Sigmoid colon (tissue), 7 donors: ENCODE data around the gene VPS35L. TPM values are rescaled to one million over a fixed set of nuclear protein-coding genes. Genes with fewer than 3 reads are reported as not detected.
A peak's percentile ranks its signal among the peaks of the same experiment; 100 is the strongest.

Source experiments
- DNase-seq: peaks from one replicate; pipeline ENCODE4 v3.0.0-alpha.2; 2019
- H3K27ac ChIP-seq, 4 donors: fragments of 200-600 bp; sonication (generic); one replicate each; pipeline ENCODE4 v1.5.1; 2016 to 2019; ENCODE audit warnings: mild to moderate bottlenecking in 1 of 4
- H3K27me3 ChIP-seq, 3 donors: fragments of 200-600 bp; sonication (generic); one replicate each; pipeline ENCODE4 v1.5.1; 2019; ENCODE audit warnings: mild to moderate bottlenecking in 1 of 3
- H3K36me3 ChIP-seq, 4 donors: fragments of 200-600 bp; sonication (generic); one replicate each; pipeline ENCODE4 v1.5.1; 2016 to 2019
- H3K4me1 ChIP-seq, 4 donors: fragments of 200-600 bp; sonication (generic); one replicate each; pipeline ENCODE4 v1.5.1; 2017 to 2019
- H3K4me3 ChIP-seq, 4 donors: fragments of 200-600 bp; sonication (generic); one replicate each; pipeline ENCODE4 v1.5.1; 2017 to 2019; ENCODE audit warnings: mild to moderate bottlenecking in 2 of 4, moderate library complexity in 1 of 4
- H3K9me3 ChIP-seq, 4 donors: fragments of 200-600 bp in 3 of 4; sonication (generic) in 3 of 4; one replicate each; pipeline versions ENCODE4 v1.5.1 to v1.6.1; 2013 to 2019
- CTCF ChIP-seq, 4 experiments: fragments of 450-650 bp in 3 of 4; fragments of 200-600 bp in 1 of 4; IDR thresholded peaks; one replicate each; pipeline ENCODE4 v1.5.1; 2016 to 2019; ENCODE audit warnings: antibody characterized with exemption in 4 of 4, mild to moderate bottlenecking in 3 of 4, moderate library complexity in 2 of 4
- EP300 ChIP-seq, 4 donors: sonication (generic); formaldehyde crosslinking; IDR thresholded peaks; one replicate each; pipeline ENCODE4 v1.6.1; 2017; ENCODE audit warnings: antibody characterized with exemption in 4 of 4
- POLR2A ChIP-seq, 2 donors: fragments of 450-650 bp; IDR thresholded peaks; one replicate each; pipeline ENCODE4 v1.6.1; 2016; ENCODE audit warnings: antibody characterized with exemption in 2 of 2, mild to moderate bottlenecking in 2 of 2, moderate library complexity in 2 of 2
- POLR2AphosphoS5 ChIP-seq, 4 donors: sonication (generic); formaldehyde crosslinking; IDR thresholded peaks; one replicate each; pipeline ENCODE4 v1.6.1; 2017; ENCODE audit warnings: antibody characterized with exemption in 4 of 4
- WGBS, 2 donors: extraction: QIAGEN DNeasy Blood & Tissue Kit; methylation state at CpG; one replicate each; pipeline ENCODE4 v1.1.7; 2013; 5-methylcytosine and 5-hydroxymethylcytosine counted together
- intact Hi-C: fragments of 100-400 bp; cut with DNase I; formaldehyde crosslinking; loops from one replicate; pipeline ENCODE4 v1.15.1; 2023
- polyA plus RNA-seq, 3 donors: library from polyadenylated mRNA; stranded (reverse); fragments of 200-250 nt; gene quantifications; one replicate each; pipeline ENCODE4 v1.2.3, GENCODE V29; 2013
- total RNA-seq, 4 donors: library from RNA; depleted of rRNA; stranded (reverse); fragments of >200 nt; gene quantifications; one replicate each; pipeline ENCODE4 v1.1.0, GENCODE V29; 2016
- donor health status: healthy with polysubstance abuse.
- donor health status: Bipolar disorder and iron deficiency.
- donor health status: healthy.

VPS35L gene
- total and polyA plus RNA-seq, 7 donors: 21.6 to 53.7 (median 41.8) TPM

GRCh38 chr16:19735074-19735867 is 179.8 kb downstream of the VPS35L start:
- no peak for TF ChIP-seq EP300 (IDR thresholded peaks at IDR 0.05)
- TF ChIP-seq POLR2AphosphoS5 (IDR thresholded peaks at IDR 0.05): no peak
- no peak for TF ChIP-seq CTCF (IDR thresholded peaks at IDR 0.05)
- TF ChIP-seq POLR2A (IDR thresholded peaks at IDR 0.05): no peak
- WGBS, 2 donors: 83 to 86% methylated on average over 9 of the region's 9 CpGs
- intact Hi-C loops: no loop called here
- no peak for DNase-seq
- Histone ChIP-seq H3K36me3 (peaks cover 0 to 20% (median 0%) of the 10 kb centered on the region in 4 donors), H3K27me3 (no peaks in the 10 kb centered on the region), H3K27ac (peak overlapping the region in 1 of 4 donors; percentile 5), H3K9me3 (no peaks in the 10 kb centered on the region), H3K4me3 (no peak overlapping the region), H3K4me1 (no peaks in the 10 kb centered on the region)

DNA sequence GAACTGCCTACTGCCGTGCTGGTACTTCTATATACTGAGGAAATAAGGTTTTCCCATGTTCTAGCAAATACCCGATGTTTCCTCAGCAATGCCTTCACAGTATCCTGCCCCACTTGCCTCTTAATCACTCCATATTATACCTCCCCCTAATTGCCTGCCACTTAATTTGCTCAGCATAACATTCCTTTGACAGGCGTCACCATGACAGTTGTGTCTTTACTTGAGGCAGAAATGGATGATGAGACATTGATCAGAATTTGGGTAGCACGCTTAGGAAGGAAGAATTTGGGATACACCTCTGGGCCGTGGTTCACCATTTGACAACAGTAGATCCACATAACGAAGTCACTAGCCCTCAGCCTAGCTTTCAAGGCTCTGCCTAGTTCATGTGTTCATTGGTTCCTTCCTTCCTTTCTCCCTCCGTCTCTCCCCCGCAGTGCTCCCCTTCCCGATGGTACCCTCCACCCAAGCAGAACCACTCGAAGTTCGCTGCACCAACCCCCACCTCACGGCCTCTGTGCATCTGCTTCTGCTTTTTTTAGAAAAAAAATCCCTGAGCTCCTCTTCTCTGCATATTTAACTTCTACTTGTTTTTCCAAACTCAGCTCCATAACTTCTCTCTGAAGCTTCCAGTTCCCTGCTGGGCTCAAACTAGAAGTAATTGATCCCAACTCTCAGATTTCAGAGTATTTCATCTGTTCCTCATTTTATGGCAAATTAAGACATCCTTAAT is 182.0 kb downstream of the VPS35L start:
- peaks cover 0 to 19% (median 0%) of the 10 kb centered on the region in 4 donors for H3K36me3 ChIP-seq
- TF ChIP-seq POLR2AphosphoS5 (IDR thresholded peaks at IDR 0.05): no peak
- no peak for TF ChIP-seq CTCF (IDR thresholded peaks at IDR 0.05)
- TF ChIP-seq POLR2A (IDR thresholded peaks at IDR 0.05): no peak
- no peak for TF ChIP-seq EP300 (IDR thresholded peaks at IDR 0.05)

DNA sequence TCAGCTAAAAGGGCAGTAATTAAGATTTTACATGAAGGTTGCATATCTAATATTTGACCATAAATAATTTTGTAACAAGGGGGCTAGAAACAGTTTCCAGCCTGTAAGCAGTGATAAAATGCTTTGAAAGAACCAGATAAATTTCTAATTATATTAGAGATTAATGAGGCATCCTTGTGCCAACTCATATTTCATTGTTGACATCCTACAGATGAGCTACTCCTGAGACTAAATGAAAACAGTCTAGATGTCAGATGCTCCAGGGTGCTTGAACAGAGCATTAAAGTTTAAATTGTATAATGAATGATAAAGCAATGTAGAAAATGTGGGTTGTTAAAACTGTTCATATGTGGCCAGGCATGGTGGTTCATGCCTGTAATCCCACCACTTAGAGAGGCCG is 185.9 kb downstream of the VPS35L start:
- no peak overlapping the region for H3K4me3 ChIP-seq
- no peak for TF ChIP-seq POLR2AphosphoS5 (IDR thresholded peaks at IDR 0.05)
- TF ChIP-seq CTCF (IDR thresholded peaks at IDR 0.05): no peak
- TF ChIP-seq EP300 (IDR thresholded peaks at IDR 0.05): no peak
- no peak for TF ChIP-seq POLR2A (IDR thresholded peaks at IDR 0.05)
- no peak overlapping the region for H3K27ac ChIP-seq
- no peak for DNase-seq
- H3K27me3 ChIP-seq: no peaks in the 10 kb centered on the region
- no peaks in the 10 kb centered on the region for H3K9me3 ChIP-seq
- no peaks in the 10 kb centered on the region for H3K4me1 ChIP-seq
- intact Hi-C loops: no loop called here
- H3K36me3 ChIP-seq: peaks cover 0 to 4% (median 0%) of the 10 kb centered on the region in 4 donors
- WGBS, 2 donors: 93 to 97% methylated on average over 1 of the region's 1 CpG

More for the DNA sequence above, 182.0 kb downstream of the VPS35L start:
- Histone ChIP-seq H3K4me3 (no peak overlapping the region), H3K9me3 (no peaks in the 10 kb centered on the region), H3K4me1 (no peaks in the 10 kb centered on the region), H3K27ac (no peak overlapping the region), H3K27me3 (no peaks in the 10 kb centered on the region)
- 75 to 90% methylated on average over 12 of the region's 12 CpGs for WGBS, 2 donors
- intact Hi-C loops: no loop called here
- DNase-seq: no peak

DNA sequence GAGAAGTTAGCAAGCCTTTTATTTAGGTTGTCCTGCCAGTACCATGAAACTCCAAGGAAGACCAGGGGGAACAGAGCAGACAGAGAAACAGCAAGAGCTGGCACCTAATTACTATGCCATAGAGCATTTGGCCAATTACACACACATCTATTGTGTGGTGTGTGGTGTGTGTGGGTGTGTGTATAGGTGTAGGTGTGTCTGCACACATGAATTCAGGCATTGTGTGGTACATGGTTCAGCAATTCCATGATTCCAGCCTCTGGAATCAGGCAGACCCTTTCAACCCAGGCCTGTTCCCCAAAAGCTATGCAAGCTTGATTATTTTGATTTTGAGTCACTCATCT is 188.3 kb downstream of the VPS35L start:
- H3K9me3 ChIP-seq: no peaks in the 10 kb centered on the region
- no peak overlapping the region for H3K4me3 ChIP-seq
- H3K36me3 ChIP-seq: no peaks in the 10 kb centered on the region
- DNase-seq: no peak
- H3K27me3 ChIP-seq: no peaks in the 10 kb centered on the region
- no peak overlapping the region for H3K27ac ChIP-seq
- intact Hi-C loops: no loop called here
- TF ChIP-seq POLR2AphosphoS5 (IDR thresholded peaks at IDR 0.05) (no peak), CTCF (IDR thresholded peaks at IDR 0.05) (no peak), POLR2A (IDR thresholded peaks at IDR 0.05) (no peak), EP300 (IDR thresholded peaks at IDR 0.05) (no peak)
- no peaks in the 10 kb centered on the region for H3K4me1 ChIP-seq
